ENCODE data around the gene C1QL4.
"Not testable (repeated sequence)": the region's sequence is repeated elsewhere in the genome, so short reads cannot be mapped to it uniquely, and the experiment has no call there.

DNA sequence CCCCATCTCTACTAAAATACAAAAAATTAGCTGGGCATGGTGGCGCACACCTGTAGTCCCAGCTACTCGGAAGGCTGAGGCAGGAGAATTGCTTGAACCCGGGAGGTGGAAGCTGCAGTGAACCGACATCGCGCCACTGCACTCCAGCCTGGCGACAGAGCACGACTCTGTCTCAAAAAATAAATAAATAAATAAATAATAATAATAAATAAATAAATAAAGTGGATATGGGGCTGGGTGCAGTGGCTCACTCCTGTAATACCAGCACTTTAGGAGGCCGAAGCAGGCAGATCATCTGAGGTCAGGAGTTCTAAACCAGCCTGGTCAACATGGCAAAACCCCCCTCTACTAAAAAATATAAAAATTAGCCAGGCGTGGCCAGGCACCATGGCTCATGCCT lies 19.9 kb downstream of the C1QL4 start:
- TF ChIP-seq, protein P1, sequence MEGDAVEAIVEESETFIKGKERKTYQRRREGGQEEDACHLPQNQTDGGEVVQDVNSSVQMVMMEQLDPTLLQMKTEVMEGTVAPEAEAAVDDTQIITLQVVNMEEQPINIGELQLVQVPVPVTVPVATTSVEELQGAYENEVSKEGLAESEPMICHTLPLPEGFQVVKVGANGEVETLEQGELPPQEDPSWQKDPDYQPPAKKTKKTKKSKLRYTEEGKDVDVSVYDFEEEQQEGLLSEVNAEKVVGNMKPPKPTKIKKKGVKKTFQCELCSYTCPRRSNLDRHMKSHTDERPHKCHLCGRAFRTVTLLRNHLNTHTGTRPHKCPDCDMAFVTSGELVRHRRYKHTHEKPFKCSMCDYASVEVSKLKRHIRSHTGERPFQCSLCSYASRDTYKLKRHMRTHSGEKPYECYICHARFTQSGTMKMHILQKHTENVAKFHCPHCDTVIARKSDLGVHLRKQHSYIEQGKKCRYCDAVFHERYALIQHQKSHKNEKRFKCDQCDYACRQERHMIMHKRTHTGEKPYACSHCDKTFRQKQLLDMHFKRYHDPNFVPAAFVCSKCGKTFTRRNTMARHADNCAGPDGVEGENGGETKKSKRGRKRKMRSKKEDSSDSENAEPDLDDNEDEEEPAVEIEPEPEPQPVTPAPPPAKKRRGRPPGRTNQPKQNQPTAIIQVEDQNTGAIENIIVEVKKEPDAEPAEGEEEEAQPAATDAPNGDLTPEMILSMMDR (IDR thresholded peaks at IDR 0.05) = not testable (repeated sequence)
- not testable (repeated sequence) for TF ChIP-seq POLR2A (IDR thresholded peaks at IDR 0.05)
